Large intestine (tissue), 3 donors: ENCODE data around the gene CCDC33. TPM values are rescaled to one million over a fixed set of nuclear protein-coding genes. Genes with fewer than 3 reads are reported as not detected.

Source experiments
- DNase-seq, 2 donors: peaks; one replicate each; pipeline versions ENCODE4 v3.0.0 to v3.0.0-alpha.2; 2013
- H3K27ac ChIP-seq: one replicate; pipeline ENCODE4 v1.5.1; 2013; ENCODE audit warnings: low read length
- H3K27me3 ChIP-seq: 2 replicates; pipeline ENCODE4 v1.6.1; 2013; ENCODE audit warnings: low read length; ENCODE audit not compliant: control insufficient read depth, insufficient read depth
- H3K36me3 ChIP-seq: 2 replicates; pipeline ENCODE4 v1.6.1; 2013; ENCODE audit warnings: low read length; ENCODE audit not compliant: control insufficient read depth, insufficient read depth
- H3K4me1 ChIP-seq: one replicate; pipeline ENCODE4 v1.6.1; 2013; ENCODE audit warnings: low read length; ENCODE audit not compliant: control insufficient read depth, insufficient read depth
- H3K4me3 ChIP-seq: one replicate; pipeline ENCODE4 v1.5.1; 2013; ENCODE audit warnings: low read length
- H3K9me3 ChIP-seq: one replicate; pipeline ENCODE4 v1.6.1; 2013; ENCODE audit warnings: mild to moderate bottlenecking, low read depth, low read length, moderate library complexity; ENCODE audit not compliant: control insufficient read depth
- WGBS: methylation state at CpG from one replicate; pipeline ENCODE4 v1.1.5; 2013; ENCODE audit warnings: low lambda C conversion rate; ENCODE audit not compliant: insufficient coverage; 5-methylcytosine and 5-hydroxymethylcytosine counted together
- polyA plus RNA-seq: library from polyadenylated mRNA; unstranded; fragments of 120-200 nt; gene quantifications from one replicate; pipeline ENCODE4 v1.2.1, GENCODE V29; 2013

Gene CCDC33
- polyA plus RNA-seq, 1 donor, result 2.2 TPM

- H3K27me3 ChIP-seq, result peaks cover 15% of the 10 kb centered on the region
- no peaks in the 10 kb centered on the region for H3K36me3 ChIP-seq
- 100% methylated on average over 1 of the region's 13 CpGs for WGBS
- DNase-seq, result no peak
- no peaks in the 10 kb centered on the region for H3K9me3 ChIP-seq
- H3K4me1 ChIP-seq, result peaks cover 8% of the 10 kb centered on the region
- no peak overlapping the region for H3K27ac ChIP-seq
- H3K4me3 ChIP-seq, result no peak overlapping the region
Observed at GRCh38 chr15:74373056-74373650, 137.0 kb downstream of the CCDC33 start.

- peak; percentile 82 to 90 for DNase-seq
- Histone ChIP-seq H3K9me3 (no peaks in the 10 kb centered on the region), H3K4me1 (peaks cover 8% of the 10 kb centered on the region), H3K27ac (no peak overlapping the region), H3K27me3 (peaks cover 14% of the 10 kb centered on the region), H3K36me3 (no peaks in the 10 kb centered on the region), H3K4me3 (peak overlapping the region; percentile 39)
- WGBS, result no CpG with 5 or more reads among the region's 62 CpGs
Observed at GRCh38 chr15:74373731-74374647, 137.9 kb downstream of the CCDC33 start.

GRCh38 chr15:74374648-74375302, 138.6 kb downstream of the CCDC33 start:
- Histone ChIP-seq H3K9me3 (no peaks in the 10 kb centered on the region), H3K27me3 (peaks cover 14% of the 10 kb centered on the region), H3K27ac (no peak overlapping the region), H3K36me3 (no peaks in the 10 kb centered on the region), H3K4me1 (peaks cover 8% of the 10 kb centered on the region), H3K4me3 (no peak overlapping the region)
- no CpG with 5 or more reads among the region's 11 CpGs for WGBS
- no peak for DNase-seq

- H3K27ac ChIP-seq, result no peak overlapping the region
- WGBS, result 10% methylated on average over 2 of the region's 9 CpGs
- DNase-seq, result peak; percentile 55 to 58
Observed at GRCh38 chr15:74375303-74375693, 139.2 kb downstream of the CCDC33 start.

GRCh38 chr15:74376226-74376625, 140.1 kb downstream of the CCDC33 start:
- no peaks in the 10 kb centered on the region for H3K36me3 ChIP-seq
- H3K27ac ChIP-seq, result no peak overlapping the region
- peaks cover 8% of the 10 kb centered on the region for H3K4me1 ChIP-seq
- DNase-seq, result no peak
- no peak overlapping the region for H3K4me3 ChIP-seq
- H3K27me3 ChIP-seq, result peaks cover 14% of the 10 kb centered on the region
- no peaks in the 10 kb centered on the region for H3K9me3 ChIP-seq
- no CpG with 5 or more reads among the region's 1 CpG for WGBS

More at GRCh38 chr15:74375303-74375693, 139.2 kb downstream of the CCDC33 start:
- no peaks in the 10 kb centered on the region for H3K9me3 ChIP-seq
- H3K27me3 ChIP-seq, result peaks cover 14% of the 10 kb centered on the region
- no peak overlapping the region for H3K4me3 ChIP-seq
- no peaks in the 10 kb centered on the region for H3K36me3 ChIP-seq
- peaks cover 8% of the 10 kb centered on the region for H3K4me1 ChIP-seq

GRCh38 chr15:74376825-74377581, 140.9 kb downstream of the CCDC33 start:
- no peaks in the 10 kb centered on the region for H3K9me3 ChIP-seq

DNA sequence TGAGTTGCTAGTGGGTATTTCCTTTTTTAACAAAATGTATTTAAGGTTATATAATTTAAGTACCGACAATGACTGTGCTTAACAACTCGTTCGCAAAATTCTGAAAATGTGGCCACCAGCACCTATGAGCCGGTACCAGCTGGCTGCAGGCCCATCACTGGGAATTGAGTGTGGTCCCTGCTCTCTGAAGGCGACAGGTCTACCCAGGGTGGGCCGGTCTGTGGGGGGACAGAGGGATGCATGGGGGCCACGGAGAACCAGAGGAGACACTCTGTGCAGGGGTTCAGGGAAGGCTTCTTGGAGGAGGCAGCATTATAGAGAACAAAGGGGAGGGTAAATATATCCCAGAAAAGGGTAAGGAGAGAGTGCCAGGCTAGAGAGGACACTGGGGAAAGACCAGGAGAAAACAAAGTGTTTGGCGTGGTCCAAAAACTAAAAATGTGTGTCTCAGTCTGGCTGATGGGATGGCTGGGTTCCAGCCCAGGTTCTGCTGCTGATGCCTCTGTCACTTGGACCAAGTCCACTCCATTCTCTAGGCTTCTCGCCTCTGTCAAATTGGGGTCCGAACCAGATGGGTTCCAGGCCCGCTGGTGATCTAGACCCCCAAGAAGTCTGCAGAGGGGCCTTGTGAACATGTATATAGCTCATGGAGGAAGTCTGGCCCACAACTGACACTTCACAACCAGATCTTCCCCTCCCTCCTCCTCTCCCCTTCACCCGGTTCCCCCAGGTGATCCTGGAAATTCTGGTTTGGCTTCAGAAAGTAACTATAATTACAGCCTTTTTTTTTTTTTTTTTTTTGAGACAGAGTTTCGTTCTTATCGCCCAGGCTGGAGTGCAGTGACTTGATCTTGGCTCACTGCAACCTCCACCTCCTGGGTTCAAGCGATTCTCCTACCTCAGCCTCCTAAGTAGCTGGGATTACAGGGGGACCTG, 142.0 kb downstream of the CCDC33 start:
- peaks cover 11% of the 10 kb centered on the region for H3K4me1 ChIP-seq
- H3K36me3 ChIP-seq, result no peaks in the 10 kb centered on the region
- peaks cover 4% of the 10 kb centered on the region for H3K27me3 ChIP-seq
- WGBS, result no CpG with 5 or more reads among the region's 15 CpGs
- no peak overlapping the region for H3K27ac ChIP-seq
- no peak for DNase-seq
- H3K9me3 ChIP-seq, result no peaks in the 10 kb centered on the region
- no peak overlapping the region for H3K4me3 ChIP-seq

More at GRCh38 chr15:74376825-74377581, 140.9 kb downstream of the CCDC33 start:
- Histone ChIP-seq H3K4me3 (no peak overlapping the region), H3K36me3 (no peaks in the 10 kb centered on the region), H3K4me1 (peaks cover 8% of the 10 kb centered on the region), H3K27ac (no peak overlapping the region), H3K27me3 (peaks cover 13% of the 10 kb centered on the region)
- no peak for DNase-seq
- no CpG with 5 or more reads among the region's 6 CpGs for WGBS

- DNase-seq, result peak in 1 of 2 donors; percentile 44
- no peak overlapping the region for H3K27ac ChIP-seq
- H3K4me1 ChIP-seq, result peaks cover 11% of the 10 kb centered on the region
- no peak overlapping the region for H3K4me3 ChIP-seq
- no CpG with 5 or more reads among the region's 9 CpGs for whole genome bisulfite sequencing
- peaks cover 4% of the 10 kb centered on the region for H3K27me3 ChIP-seq
- H3K36me3 ChIP-seq, result no peaks in the 10 kb centered on the region
- H3K9me3 ChIP-seq, result no peaks in the 10 kb centered on the region
Observed at GRCh38 chr15:74378848-74379247, 142.7 kb downstream of the CCDC33 start.

DNA sequence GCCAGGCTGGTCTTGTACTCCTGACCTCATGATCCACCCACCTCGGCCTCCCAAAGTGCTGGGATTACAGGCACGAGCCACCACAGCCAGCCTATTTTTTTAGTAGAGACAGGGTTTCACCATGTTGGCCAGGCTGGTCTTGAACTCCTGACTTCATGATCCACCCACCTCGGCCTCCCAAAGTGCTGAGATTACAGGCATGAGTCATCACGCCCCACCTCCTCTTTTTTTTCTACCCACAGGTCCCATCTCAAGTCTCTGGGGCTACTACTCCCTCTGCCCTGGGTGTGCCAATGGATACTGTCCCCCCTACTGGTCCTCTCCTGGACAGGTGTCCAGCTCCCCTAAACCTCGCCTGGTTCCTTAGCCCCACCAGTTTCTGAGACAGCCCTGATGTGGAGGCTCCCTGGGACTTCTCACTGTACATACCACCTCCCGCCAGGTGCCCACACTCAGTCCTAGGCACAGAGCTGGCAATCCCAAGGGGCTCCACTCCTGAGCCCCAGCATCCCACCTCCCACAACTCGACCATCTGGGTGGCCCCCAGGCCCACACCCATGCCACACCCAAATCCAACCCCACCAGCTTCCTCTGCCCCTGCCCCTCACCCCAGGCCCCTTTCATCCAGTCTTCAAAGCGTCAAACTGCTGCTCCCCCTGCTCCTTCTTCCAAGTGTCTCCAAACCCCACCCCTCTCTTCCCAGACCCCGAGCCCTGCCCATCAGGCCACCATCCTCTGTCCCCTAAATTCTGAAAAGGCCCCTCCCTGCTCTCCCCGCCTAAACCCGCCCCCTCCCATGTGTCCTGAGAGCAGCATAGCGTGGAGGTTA, 144.4 kb downstream of the CCDC33 start:
- H3K27me3 ChIP-seq, result no peaks in the 10 kb centered on the region
- no peaks in the 10 kb centered on the region for H3K36me3 ChIP-seq
- H3K9me3 ChIP-seq, result no peaks in the 10 kb centered on the region
- no peak overlapping the region for H3K27ac ChIP-seq
- no CpG with 5 or more reads among the region's 12 CpGs for WGBS
- H3K4me1 ChIP-seq, result peaks cover 7% of the 10 kb centered on the region
- no peak for DNase-seq
- H3K4me3 ChIP-seq, result no peak overlapping the region
